Fibroblast of mammary gland (primary cell): Measurements from ENCODE around the gene HIF1A.

Source experiments
- DNase-seq: peaks from one replicate; pipeline ENCODE4 v3.0.0-alpha.2; 2010; ENCODE audit warnings: low read depth
- H3K4me3 ChIP-seq: 2 replicates; pipeline ENCODE4 v1.5.1; 2011; ENCODE audit warnings: low read depth, mild to moderate bottlenecking, low read length, moderate library complexity; ENCODE audit not compliant: control insufficient read depth
- CTCF ChIP-seq: conservative IDR thresholded peaks from 2 replicates; pipeline ENCODE4 v1.5.1; 2011; ENCODE audit warnings: low read depth, low read length, inconsistent platforms; ENCODE audit not compliant: control insufficient read depth, insufficient read depth

HIF1A gene

GRCh38 chr14:61698206-61698980 lies 3.1 kb downstream of the HIF1A start:
- H3K4me3 ChIP-seq = peak overlapping the region; percentile 89
- TF ChIP-seq CTCF = no peak
- no peak for DNase-seq

- TF ChIP-seq CTCF = no peak
- DNase-seq = no peak
- H3K4me3 ChIP-seq = peak overlapping the region; percentile 89
These were observed 3.7 kb downstream of the HIF1A start for GRCh38 chr14:61699027-61699426.

- TF ChIP-seq CTCF = no peak
- H3K4me3 ChIP-seq = peak overlapping the region; percentile 89
- DNase-seq = no peak
These were observed 5.0 kb downstream of the HIF1A start for GRCh38 chr14:61700104-61700886.

GRCh38 chr14:61701946-61702345 lies 6.6 kb downstream of the HIF1A start:
- H3K4me3 ChIP-seq = peak overlapping the region; percentile 8
- no peak for TF ChIP-seq CTCF
- DNase-seq = no peak

- TF ChIP-seq CTCF = no peak
- DNase-seq = no peak
- H3K4me3 ChIP-seq = peak overlapping the region; percentile 34
These were observed 8.2 kb downstream of the HIF1A start for GRCh38 chr14:61703342-61704129.

GRCh38 chr14:61704554-61704953 lies 9.2 kb downstream of the HIF1A start:
- DNase-seq = no peak
- TF ChIP-seq CTCF = no peak
- H3K4me3 ChIP-seq = peak overlapping the region; percentile 0
